IMR-90 (cell line): ENCODE data around the gene CAMK4. TPM values are rescaled to one million over a fixed set of nuclear protein-coding genes. Genes with fewer than 3 reads are reported as not detected.
A peak's percentile ranks its signal among the peaks of the same experiment; 100 is the strongest.

Source experiments
- ATAC-seq: fragments of 200-7000 bp; cut with Tn5 transposase; 2 replicates; pipeline ENCODE4 v1.9.1; 2020; ENCODE audit warnings: low read depth, mild to moderate bottlenecking, moderate library complexity
- BruUV-seq: library from RNA; stranded (reverse); fragments of 400-500 nt; replicated peaks from 2 replicates; lab custom pipeline; 2021; lab: Mats Ljungman, UMichigan
- CTCF ChIA-PET: fragments of 300-600 bp; formaldehyde crosslinking; extraction: SDS; loops from one replicate; lab custom pipeline; 2021; ENCODE audit warnings: antibody characterized with exemption; lab: Yijun Ruan, JAX
- POLR2A ChIA-PET: fragments of 300-600 bp; sonication (Branson Sonifier 250); formaldehyde crosslinking; loops from one replicate; lab custom pipeline; 2022; ENCODE audit warnings: antibody characterized with exemption; ENCODE audit not compliant: unreplicated experiment; lab: Charles Lee
- DNase-seq: peaks from one replicate; pipeline ENCODE4 v3.0.0; 2013
- H2AFZ ChIP-seq: replicated peaks from 2 replicates; pipeline ENCODE3; 2013; ENCODE audit warnings: low read length, mild to moderate bottlenecking; ENCODE audit not compliant: poor library complexity
- H2AK5ac ChIP-seq: 2 replicates; pipeline ENCODE4 v1.6.1; 2013; ENCODE audit warnings: low read depth, low read length, inconsistent platforms
- H2AK9ac ChIP-seq: replicated peaks from 2 replicates; pipeline ENCODE3; 2013; ENCODE audit warnings: mild to moderate bottlenecking, low read depth, low read length, moderate library complexity; ENCODE audit not compliant: poor library complexity
- H2BK120ac ChIP-seq: 2 replicates; pipeline ENCODE4 v1.6.1; 2013; ENCODE audit warnings: low read depth, low read length, inconsistent platforms
- H2BK15ac ChIP-seq: 3 replicates; pipeline ENCODE4 v1.6.1; 2013; ENCODE audit warnings: low read depth, low read length, inconsistent platforms
- H2BK20ac ChIP-seq: 2 replicates; pipeline ENCODE4 v1.6.1; 2013; ENCODE audit warnings: low read depth, mild to moderate bottlenecking, inconsistent platforms, low read length, moderate library complexity
- H2BK5ac ChIP-seq: 2 replicates; pipeline ENCODE4 v1.6.1; 2013; ENCODE audit warnings: mild to moderate bottlenecking, low read depth, low read length, inconsistent platforms; ENCODE audit not compliant: poor library complexity, severe bottlenecking
- H3K14ac ChIP-seq: replicated peaks from 2 replicates; pipeline ENCODE4 v1.6.1; 2013; ENCODE audit warnings: low read depth, low read length, inconsistent platforms
- H3K18ac ChIP-seq: 2 replicates; pipeline ENCODE4 v1.6.1; 2013; ENCODE audit warnings: low read depth, low read length, control low read depth
- H3K23ac ChIP-seq: 2 replicates; pipeline ENCODE4 v1.6.1; 2013; ENCODE audit warnings: low read depth, low read length, inconsistent platforms
- H3K27ac ChIP-seq: 2 replicates; pipeline ENCODE4 v1.5.1; 2013; ENCODE audit warnings: mild to moderate bottlenecking, control low read depth, low read length; ENCODE audit not compliant: insufficient read depth
- H3K27me3 ChIP-seq: 2 replicates; pipeline ENCODE4 v1.6.1; 2013; ENCODE audit warnings: low read length; ENCODE audit not compliant: control insufficient read depth, insufficient read depth
- H3K36me3 ChIP-seq: 2 replicates; pipeline ENCODE4 v1.6.1; 2013; ENCODE audit warnings: low read length, mixed read lengths; ENCODE audit not compliant: control insufficient read depth, insufficient read depth
- H3K4ac ChIP-seq: 2 replicates; pipeline ENCODE4 v1.6.1; 2013; ENCODE audit warnings: low read depth, low read length, inconsistent platforms
- H3K4me1 ChIP-seq: 2 replicates; pipeline ENCODE4 v1.6.1; 2013; ENCODE audit warnings: low read length, mixed read lengths; ENCODE audit not compliant: control insufficient read depth, insufficient read depth
- H3K4me2 ChIP-seq: 2 replicates; pipeline ENCODE4 v1.6.1; 2013; ENCODE audit warnings: low read depth, mild to moderate bottlenecking, control low read depth, low read length, moderate library complexity
- H3K4me3 ChIP-seq: 2 replicates; pipeline ENCODE4 v1.5.1; 2013; ENCODE audit warnings: low read depth, mild to moderate bottlenecking, control low read depth, low read length, moderate library complexity; ENCODE audit not compliant: insufficient read depth
- H3K56ac ChIP-seq: 2 replicates; pipeline ENCODE4 v1.6.1; 2013; ENCODE audit warnings: low read length, inconsistent platforms; ENCODE audit not compliant: insufficient read depth; ENCODE audit errors: extremely low read depth
- H3K79me1 ChIP-seq, 2 experiments: 2 replicates each; pipeline ENCODE4 v1.6.1; 2013; ENCODE audit warnings: low read length in 2 of 2, inconsistent platforms in 1 of 2, low read depth in 1 of 2
- H3K9ac ChIP-seq: 2 replicates; pipeline ENCODE4 v1.6.1; 2013; ENCODE audit warnings: low read depth, low read length, control low read depth
- H3K9me1 ChIP-seq: 2 replicates; pipeline ENCODE4 v1.6.1; 2013; ENCODE audit warnings: low read length, inconsistent platforms; ENCODE audit not compliant: insufficient read depth
- H3K9me3 ChIP-seq: 2 replicates; pipeline ENCODE4 v1.6.1; 2013; ENCODE audit warnings: low read length; ENCODE audit not compliant: control insufficient read depth, insufficient read depth
- H4K20me1 ChIP-seq: 2 replicates; pipeline ENCODE4 v1.6.1; 2013; ENCODE audit warnings: low read length, inconsistent platforms; ENCODE audit not compliant: insufficient read depth
- H4K5ac ChIP-seq: 2 replicates; pipeline ENCODE4 v1.6.1; 2013; ENCODE audit warnings: mild to moderate bottlenecking, low read depth, low read length, control low read depth
- H4K8ac ChIP-seq, 2 experiments: 2 replicates each; pipeline ENCODE4 v1.6.1; 2013; ENCODE audit warnings: low read depth in 2 of 2, low read length in 2 of 2, control low read depth in 1 of 2, inconsistent platforms in 1 of 2
- H4K91ac ChIP-seq: 2 replicates; pipeline ENCODE4 v1.6.1; 2013; ENCODE audit warnings: low read depth, low read length, inconsistent platforms; ENCODE audit not compliant: insufficient read depth
- CEBPB ChIP-seq: IDR thresholded peaks from 2 replicates; pipeline ENCODE4 v1.6.1; 2012; ENCODE audit warnings: low read depth, low read length, improper control_type of control experiment
- CTCF ChIP-seq: conservative IDR thresholded peaks from 2 replicates; pipeline ENCODE4 v1.5.1; 2012; ENCODE audit warnings: mild to moderate bottlenecking, low read depth, low read length, improper control_type of control experiment
- ELK1 ChIP-seq: fragments of 150-350 bp; IDR thresholded peaks from 2 replicates; pipeline ENCODE4 v1.6.1; 2016; ENCODE audit warnings: low read depth, mild to moderate bottlenecking, low read length, moderate library complexity, borderline replicate concordance
- MAFK ChIP-seq: IDR thresholded peaks from 2 replicates; pipeline ENCODE4 v1.6.1; 2012; ENCODE audit warnings: low read depth, low read length, improper control_type of control experiment
- MAZ ChIP-seq: IDR thresholded peaks from 2 replicates; pipeline ENCODE4 v1.6.1; 2012; ENCODE audit warnings: low read depth, mild to moderate bottlenecking, low read length, improper control_type of control experiment, moderate library complexity, borderline replicate concordance
- NFE2L2 ChIP-seq: fragments of 150-350 bp; IDR thresholded peaks from 2 replicates; pipeline ENCODE4 v1.6.1; 2016; ENCODE audit warnings: low read depth, mild to moderate bottlenecking, low read length
- POLR2A ChIP-seq: IDR thresholded peaks from 2 replicates; pipeline ENCODE4 v1.6.1; 2012; ENCODE audit warnings: mild to moderate bottlenecking, low read depth, low read length
- RAD21 ChIP-seq: IDR thresholded peaks from 2 replicates; pipeline ENCODE4 v1.6.1; 2012; ENCODE audit warnings: low read length, improper control_type of control experiment
- RCOR1 ChIP-seq: IDR thresholded peaks from 2 replicates; pipeline ENCODE4 v1.6.1; 2012; ENCODE audit warnings: mild to moderate bottlenecking, low read length, improper control_type of control experiment; ENCODE audit not compliant: insufficient replicate concordance
- RFX5 ChIP-seq: IDR thresholded peaks from 2 replicates; pipeline ENCODE4 v1.8.0; 2012; ENCODE audit warnings: low read depth, mild to moderate bottlenecking, low read length, moderate library complexity
- SMC3 ChIP-seq: fragments of 150-350 bp; IDR thresholded peaks from 2 replicates; pipeline ENCODE4 v1.6.1; 2016; ENCODE audit warnings: low read depth, mild to moderate bottlenecking, antibody characterized with exemption, low read length, moderate library complexity
- USF2 ChIP-seq: fragments of 150-350 bp; IDR thresholded peaks from 2 replicates; pipeline ENCODE4 v1.6.1; 2017; ENCODE audit warnings: mild to moderate bottlenecking, antibody characterized with exemption, low read length, low read depth
- WGBS, 2 experiments: methylation state at CpG; one replicate each; pipeline versions ENCODE4 v1.1.5 to v1.1.7; 2013; ENCODE audit warnings: missing lambda C conversion rate in 2 of 2; ENCODE audit not compliant: insufficient read length in 1 of 2; ENCODE audit errors: extremely low coverage in 2 of 2; 5-methylcytosine and 5-hydroxymethylcytosine counted together
- dilution Hi-C: fragments of 300-500 bp; cut with HindIII; formaldehyde crosslinking; loops from one replicate; pipeline ENCODE4 v1.14.3; 2018; ENCODE audit warnings: low sequenced_read_pairs; ENCODE audit not compliant: unreplicated experiment
- in situ Hi-C: fragments of 300-500 bp; cut with MboI; formaldehyde crosslinking; loops from 3 replicates; pipeline ENCODE4 v1.14.3; 2019; ENCODE audit warnings: low sequenced_read_pairs, inconsistent platforms, mixed read lengths
- intact Hi-C: fragments of 100-400 bp; cut with micrococcal nuclease; formaldehyde crosslinking; loops from 2 replicates; pipeline ENCODE4 v1.10.0; 2022
- polyA plus RNA-seq, 3 experiments: library from polyadenylated mRNA; depleted of rRNA; stranded (reverse); fragments of >200 nt; gene quantifications; 2 replicates each; pipeline ENCODE4 v1.2.3, GENCODE V29; 2012; ENCODE audit warnings: low replicate concordance in 1 of 3
- total RNA-seq: library from RNA; depleted of rRNA; stranded (reverse); fragments of >200 nt; gene quantifications from 2 replicates; pipeline ENCODE4 v1.2.3, GENCODE V29; 2012

The CAMK4 gene
- total and polyA plus RNA-seq, 2 of the 4 experiments (the other 2 are of a cell fraction) = 3.7 to 4.8 TPM

- Histone ChIP-seq H2BK5ac (peak overlapping the region; percentile 52), H3K79me1 (peaks cover 0 to 15% of the 10 kb centered on the region in 2 experiments; a peak in 2 of 4 replicates), H4K8ac (peak overlapping the region; percentile 54 to 67; a peak in 2 of 4 replicates), H2BK20ac (0 out of 2 replicates have a peak overlapping the region, but pooled peaks have one; percentile 10), H3K36me3 (no peaks in the 10 kb centered on the region), H3K9me3 (no peaks in the 10 kb centered on the region), H3K56ac (0 out of 2 replicates have a peak overlapping the region, but pooled peaks have one; percentile 43), H2BK15ac (no peak overlapping the region), H3K27me3 (no peaks in the 10 kb centered on the region), H4K20me1 (no peaks in the 10 kb centered on the region), H3K27ac (peak overlapping the region; percentile 10), H2AK5ac (no peak overlapping the region), H4K91ac (no peak overlapping the region; the same call in 1 of the 2 replicates), H3K4me2 (peak overlapping the region; percentile 66), H3K18ac (peak overlapping the region; percentile 7), H4K5ac (peak overlapping the region; percentile 27; the same call in 1 of the 2 replicates), H3K14ac (peak overlapping the region; percentile 79), H3K4me3 (peak overlapping the region; percentile 74), H3K23ac (peak overlapping the region; percentile 39; the same call in 1 of the 2 replicates), H3K9me1 (no peaks in the 10 kb centered on the region), H3K9ac (peak overlapping the region; percentile 41), H2AFZ (peak overlapping the region; percentile 90), H2BK120ac (peak overlapping the region; percentile 50), H2AK9ac (peak overlapping the region; percentile 90), H3K4ac (peak overlapping the region; percentile 65), H3K4me1 (no peaks in the 10 kb centered on the region)
- 0% methylated on average over 6 of the region's 32 CpGs; no CpG with 5 or more reads in 1 of the 2 experiments for WGBS, 2 experiments
- intact Hi-C loops = loop anchor here (2.0 to 10.0 kb wide), 2 partner anchors 287 to 757 kb away; partner anchors contain the start of gene CAMK4
- POLR2A ChIA-PET = no interaction called here
- CTCF ChIA-PET = interaction anchor here (1.2 kb wide), 1 partner anchor 20 kb away, joined by 6 read pairs; no protein-coding TSS in a partner anchor
- dilution Hi-C loops = no loop called here
- BruUV-seq = no TSS peak
- in situ Hi-C loops = no loop called here
- ATAC-seq (peak; percentile 25), DNase-seq (peak; percentile 31)
- TF ChIP-seq MAZ (no peak), RFX5 (no peak), POLR2A (no peak), NFE2L2 (no peak), ELK1 (no peak), CTCF (no peak), SMC3 (no peak), RAD21 (no peak), RCOR1 (no peak), CEBPB (no peak), MAFK (no peak), USF2 (no peak)
Observed at GRCh38 chr5:111511831-111512374, 287.7 kb downstream of the CAMK4 start.
